ENCODE results near the gene ZBED2. TPM values are rescaled to one million over a fixed set of nuclear protein-coding genes. Genes with fewer than 3 reads are reported as not detected.

ZBED2 gene
- polyA plus RNA-seq, 2 of the 4 experiments (the other 2 are of a cell fraction): 0.48 to 1.9 TPM

- ChIA-PET POLR2A (no interaction called here), CTCF (interaction anchor here (0.9 to 3.2 kb wide), 3 partner anchors 16 to 121 kb away, joined by 3 to 24 read pairs (median 3); no protein-coding TSS in a partner anchor)
- DNase-seq (ENCODE audit: low read depth in 1 of 2, low spot score in 1 of 2) (no peak), FAIRE-seq (no peak), ATAC-seq (no peak; a peak in 1 of 6 replicates)
- TF ChIP-seq ZFP36 (IDR thresholded peaks at IDR 0.05; ENCODE audit: borderline replicate concordance, partially characterized antibody): no peak
- peak; percentile 76 for TF ChIP-seq MAFK (IDR thresholded peaks at IDR 0.05; ENCODE audit: partially characterized antibody)
- no peaks in the 10 kb centered on the region for H3K9me3 ChIP-seq
- peak overlapping the region; percentile 51 for H3K4me2 ChIP-seq
- no peak overlapping the region for H3K4me3 ChIP-seq
- H3K4me1 ChIP-seq: peaks cover 61% of the 10 kb centered on the region
- H3K27ac ChIP-seq: peak overlapping the region; percentile 67 to 80
- WGBS (ENCODE audit: missing lambda C conversion rate): 0% methylated on average over 1 of the region's 1 CpG
Observed at GRCh38 chr3:111594781-111595180, 365 bp downstream of the ZBED2 start.

- WGBS (ENCODE audit: missing lambda C conversion rate): 22% methylated on average over 2 of the region's 2 CpGs
- FAIRE-seq: no peak
- DNase-seq (ENCODE audit: low read depth in 1 of 2, low spot score in 1 of 2): peak in 1 of 2 experiments; percentile 40
- Histone ChIP-seq H3K4me1 (peaks cover 67% of the 10 kb centered on the region), H3K27ac (peak overlapping the region; percentile 67 to 80), H3K4me3 (no peak overlapping the region), H3K4me2 (peak overlapping the region; percentile 51), H3K9me3 (no peaks in the 10 kb centered on the region)
- POLR2A ChIA-PET: interaction anchor here (0.8 kb wide), 1 partner anchor 9 kb away, joined by 3 read pairs; no protein-coding TSS in a partner anchor
- CTCF ChIA-PET: interaction anchor here (1.0 to 3.2 kb wide), 5 partner anchors 9 to 122 kb away, joined by 3 to 24 read pairs (median 4); no protein-coding TSS in a partner anchor
- peak; percentile 67 to 75; a peak in 5 of 6 replicates for ATAC-seq
- TF ChIP-seq ELK1 (IDR thresholded peaks at IDR 0.05; ENCODE audit: low read depth, low read length) (no peak), HMGXB4 (CRISPR knock-in tag; IDR thresholded peaks at IDR 0.05; ENCODE audit: borderline replicate concordance) (no peak), JUNB (IDR thresholded peaks at IDR 0.05) (0 out of 2 replicates have a peak, but pooled peaks have one; percentile 19), GATA3 (IDR thresholded peaks at IDR 0.05; ENCODE audit: borderline replicate concordance) (peak; percentile 19; the same call in 1 of the 2 replicates), MAZ (IDR thresholded peaks at IDR 0.05; ENCODE audit: borderline replicate concordance, low read depth, low read length) (no peak), EHF (CRISPR knock-in tag; IDR thresholded peaks at IDR 0.05) (no peak), HOXB13 (CRISPR knock-in tag; IDR thresholded peaks at IDR 0.05; ENCODE audit: low read depth) (no peak), KDM1A (IDR thresholded peaks at IDR 0.05; ENCODE audit: low read depth) (no peak), POLR2AphosphoS2 (conservative IDR thresholded peaks at IDR 0.05; ENCODE audit: low read length) (no peak), FOSL2 (IDR thresholded peaks at IDR 0.05) (0 out of 2 replicates have a peak, but pooled peaks have one; percentile 11), FOSL2 (CRISPR knock-in tag; IDR thresholded peaks at IDR 0.05) (peak; percentile 13; the same call in 1 of the 2 replicates), NFE2L2 (conservative IDR thresholded peaks at IDR 0.05; ENCODE audit: low read length) (no peak), CHD2 (IDR thresholded peaks at IDR 0.05; ENCODE audit: low read length, partially characterized antibody) (no peak)
- TF ChIP-seq, protein P1, sequence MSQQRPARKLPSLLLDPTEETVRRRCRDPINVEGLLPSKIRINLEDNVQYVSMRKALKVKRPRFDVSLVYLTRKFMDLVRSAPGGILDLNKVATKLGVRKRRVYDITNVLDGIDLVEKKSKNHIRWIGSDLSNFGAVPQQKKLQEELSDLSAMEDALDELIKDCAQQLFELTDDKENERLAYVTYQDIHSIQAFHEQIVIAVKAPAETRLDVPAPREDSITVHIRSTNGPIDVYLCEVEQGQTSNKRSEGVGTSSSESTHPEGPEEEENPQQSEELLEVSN (IDR thresholded peaks at IDR 0.05; ENCODE audit: borderline replicate concordance, low read depth): peak; percentile 38; the same call in 1 of the 2 replicates
- TF ChIP-seq, protein P2, sequence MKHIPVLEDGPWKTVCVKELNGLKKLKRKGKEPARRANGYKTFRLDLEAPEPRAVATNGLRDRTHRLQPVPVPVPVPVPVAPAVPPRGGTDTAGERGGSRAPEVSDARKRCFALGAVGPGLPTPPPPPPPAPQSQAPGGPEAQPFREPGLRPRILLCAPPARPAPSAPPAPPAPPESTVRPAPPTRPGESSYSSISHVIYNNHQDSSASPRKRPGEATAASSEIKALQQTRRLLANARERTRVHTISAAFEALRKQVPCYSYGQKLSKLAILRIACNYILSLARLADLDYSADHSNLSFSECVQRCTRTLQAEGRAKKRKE (CRISPR knock-in tag; IDR thresholded peaks at IDR 0.05; ENCODE audit: low read depth): no peak
Observed at GRCh38 chr3:111594205-111594604, 941 bp downstream of the ZBED2 start.

DNA sequence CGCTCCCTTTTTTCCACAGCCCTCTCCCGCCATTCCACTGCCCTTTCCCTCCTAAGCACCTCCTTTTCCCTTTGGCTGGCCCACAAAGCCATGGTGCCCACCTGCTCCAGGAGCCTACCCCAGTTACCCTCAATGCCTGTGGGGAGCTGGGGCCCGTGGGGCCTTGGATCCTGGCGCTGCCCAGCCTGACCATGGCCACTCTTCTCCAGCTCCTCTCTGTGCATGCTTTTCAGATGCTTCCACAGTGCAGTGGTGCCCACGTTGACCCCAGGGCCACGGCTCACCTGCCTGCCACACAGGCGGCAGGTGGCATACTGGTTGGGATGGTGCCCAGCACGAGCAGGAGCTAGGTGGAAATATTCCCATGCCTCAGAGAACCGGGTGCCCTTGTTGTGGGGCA, 1.5 kb downstream of the ZBED2 start:
- ChIA-PET POLR2A (interaction anchor here (0.8 kb wide), 1 partner anchor 8 kb away, joined by 3 read pairs; no protein-coding TSS in a partner anchor), CTCF (interaction anchor here (1.0 to 3.2 kb wide), 4 partner anchors 10 to 122 kb away, joined by 3 to 24 read pairs (median 4); no protein-coding TSS in a partner anchor)
- WGBS (ENCODE audit: missing lambda C conversion rate): 71% methylated on average over 8 of the region's 9 CpGs
- peaks cover 72% of the 10 kb centered on the region for H3K4me1 ChIP-seq
- peak overlapping the region; percentile 51 for H3K4me2 ChIP-seq
- FAIRE-seq (no peak), ATAC-seq (no peak), DNase-seq (ENCODE audit: low read depth in 1 of 2, low spot score in 1 of 2) (no peak)
- no peaks in the 10 kb centered on the region for H3K9me3 ChIP-seq
- H3K4me3 ChIP-seq: no peak overlapping the region
- H3K27ac ChIP-seq: peak overlapping the region; percentile 67 to 80
- no peak for TF ChIP-seq RARB (CRISPR knock-in tag; IDR thresholded peaks at IDR 0.05)
- TF ChIP-seq PHF8 (IDR thresholded peaks at IDR 0.05; ENCODE audit: borderline replicate concordance, low read depth): no peak
- TF ChIP-seq, protein P3, sequence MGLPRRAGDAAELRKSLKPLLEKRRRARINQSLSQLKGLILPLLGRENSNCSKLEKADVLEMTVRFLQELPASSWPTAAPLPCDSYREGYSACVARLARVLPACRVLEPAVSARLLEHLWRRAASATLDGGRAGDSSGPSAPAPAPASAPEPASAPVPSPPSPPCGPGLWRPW (IDR thresholded peaks at IDR 0.05): no peak
- no peak for TF ChIP-seq ZNF302 (CRISPR knock-in tag; IDR thresholded peaks at IDR 0.05)
- TF ChIP-seq HEYL (CRISPR knock-in tag; IDR thresholded peaks at IDR 0.05): no peak
- no peak for TF ChIP-seq FOSL2 (IDR thresholded peaks at IDR 0.05)
- no peak for TF ChIP-seq FOSL2 (CRISPR knock-in tag; IDR thresholded peaks at IDR 0.05)
- no peak for TF ChIP-seq BHLHE40 (IDR thresholded peaks at IDR 0.05; ENCODE audit: low read depth, low read length)
- TF ChIP-seq CHD4 (IDR thresholded peaks at IDR 0.05; ENCODE audit: borderline replicate concordance): no peak
- no peak for TF ChIP-seq PBX3 (IDR thresholded peaks at IDR 0.05)
- TF ChIP-seq HOXA7 (CRISPR knock-in tag; IDR thresholded peaks at IDR 0.05): no peak
- TF ChIP-seq, protein P2 (CRISPR knock-in tag; IDR thresholded peaks at IDR 0.05; ENCODE audit: low read depth): no peak
- no peak for TF ChIP-seq RFX5 (IDR thresholded peaks at IDR 0.05)
- no peak for TF ChIP-seq MAZ (IDR thresholded peaks at IDR 0.05; ENCODE audit: borderline replicate concordance, low read depth, low read length)
